AML-193 (cell line): ENCODE results near the gene BRSK2.
"Not testable (repeated sequence)": the region's sequence is repeated elsewhere in the genome, so short reads cannot be mapped to it uniquely, and the experiment has no call there.

ENCODE experiments used
- DNase-seq, 2 experiments: peaks; one replicate each; lab custom pipeline; 2025; lab: John Stamatoyannopoulos, UW

The BRSK2 gene

GRCh38 chr11:1354125-1354938 is 35.4 kb upstream of the BRSK2 start:
- no peak for DNase-seq

- no peak for DNase-seq
Measured at GRCh38 chr11:1356007-1356435, 33.7 kb upstream of the BRSK2 start.

GRCh38 chr11:1356478-1356960 is 33.2 kb upstream of the BRSK2 start:
- no peak for DNase-seq

- DNase-seq = no peak
Measured at GRCh38 chr11:1358286-1358685, 31.4 kb upstream of the BRSK2 start.

- DNase-seq = not testable (repeated sequence)
Measured at GRCh38 chr11:1358931-1359330, 30.8 kb upstream of the BRSK2 start.

GRCh38 chr11:1359556-1359955 is 30.2 kb upstream of the BRSK2 start:
- no peak for DNase-seq

- DNase-seq = no peak
Measured at GRCh38 chr11:1360181-1360834, 29.4 kb upstream of the BRSK2 start.

GRCh38 chr11:1360835-1361357 is 28.8 kb upstream of the BRSK2 start:
- DNase-seq = no peak

GRCh38 chr11:1361882-1362281 is 27.9 kb upstream of the BRSK2 start:
- DNase-seq = no peak

- DNase-seq = no peak
Measured at GRCh38 chr11:1367721-1368120, 22.0 kb upstream of the BRSK2 start.

GRCh38 chr11:1368216-1368615 is 21.5 kb upstream of the BRSK2 start:
- DNase-seq = no peak

- no peak for DNase-seq
Measured at GRCh38 chr11:1368966-1369365, 20.8 kb upstream of the BRSK2 start.

- no peak for DNase-seq
Measured at GRCh38 chr11:1369371-1370005, 20.2 kb upstream of the BRSK2 start.

- no peak for DNase-seq
Measured at GRCh38 chr11:1370186-1371025, 19.3 kb upstream of the BRSK2 start.

GRCh38 chr11:1371026-1371325 is 18.8 kb upstream of the BRSK2 start:
- DNase-seq = no peak

GRCh38 chr11:1371377-1371776 is 18.4 kb upstream of the BRSK2 start:
- DNase-seq = no peak

- no peak for DNase-seq
Measured at GRCh38 chr11:1371836-1372465, 17.8 kb upstream of the BRSK2 start.

- no peak for DNase-seq
Measured at GRCh38 chr11:1372660-1373059, 17.1 kb upstream of the BRSK2 start.

- no peak for DNase-seq
Measured at GRCh38 chr11:1373536-1374214, 16.1 kb upstream of the BRSK2 start.

- no peak for DNase-seq
Measured at GRCh38 chr11:1375161-1375954, 14.4 kb upstream of the BRSK2 start.
